Activated T-cell treated with anti-CD3 and anti-CD28 coated beads, Interleukin-2, amount 50 U/mL, for 4 hours (primary cell): ENCODE data around the gene TPR. TPM values are rescaled to one million over a fixed set of nuclear protein-coding genes. Genes with fewer than 3 reads are reported as not detected.
"Not testable (repeated sequence)": the region's sequence is repeated elsewhere in the genome, so short reads cannot be mapped to it uniquely, and the experiment has no call there.

Experiments used
- ATAC-seq, 2 donors: fragments of 200-7000 bp; cut with Tn5 transposase; one replicate each; pipeline ENCODE4 v1.10.0; 2021
- DNase-seq: peaks from one replicate; pipeline ENCODE4 v3.0.0-alpha.2; 2020
- H3K27me3 Mint-ChIP-seq: one replicate; pipeline ENCODE4 v1.8.0; 2021; ENCODE audit warnings: low read depth, mixed read lengths
- H3K36me3 Mint-ChIP-seq: one replicate; pipeline ENCODE4 v1.8.0; 2022; ENCODE audit warnings: mixed read lengths; ENCODE audit not compliant: insufficient read depth
- H3K4me1 Mint-ChIP-seq: one replicate; pipeline ENCODE4 v1.8.0; 2021; ENCODE audit warnings: low read depth, mixed read lengths
- H3K4me3 Mint-ChIP-seq: one replicate; pipeline ENCODE4 v1.8.0; 2021; ENCODE audit warnings: mild to moderate bottlenecking, moderate library complexity, mixed read lengths
- H3K9me3 Mint-ChIP-seq: one replicate; pipeline ENCODE4 v1.8.0; 2021; ENCODE audit warnings: mixed read lengths
- total RNA-seq, 3 donors: library from RNA; stranded (reverse); gene quantifications; one replicate each; pipeline ENCODE4 v1.2.1, GENCODE V29; 2021

TPR gene
- 100 to 1,000 TPM; 108 to 120 (median 118) TPM for total RNA-seq

- H3K9me3 Mint-ChIP-seq = no peaks in the 10 kb centered on the region
- H3K4me3 Mint-ChIP-seq = peak within 1 kb of the TSS; percentile 100
- H3K27me3 Mint-ChIP-seq = no peaks in the 10 kb centered on the region
- H3K36me3 Mint-ChIP-seq = peaks cover 17% of the 10 kb centered on the region
- peaks cover 37% of the 10 kb centered on the region for H3K4me1 Mint-ChIP-seq
- ATAC-seq (peak; percentile 87 to 89), DNase-seq (peak; percentile 93)
Observed at GRCh38 chr1:186375152-186375928, at the start of gene TPR, which contains the start of gene ODR4. TPR (minus strand) TSS chr1:186375253; CDS start chr1:186375028, 225 bp downstream. ODR4 (plus strand) TSS chr1:186375838; CDS start chr1:186379786, 3,948 bp downstream.

- Mint-ChIP-seq H3K9me3 (no peaks in the 10 kb centered on the region), H3K36me3 (peaks cover 15% of the 10 kb centered on the region), H3K4me1 (peaks cover 8% of the 10 kb centered on the region), H3K4me3 (no peak overlapping the region), H3K27me3 (no peaks in the 10 kb centered on the region)
- ATAC-seq (no peak), DNase-seq (no peak)
Observed at GRCh38 chr1:186424539-186424938, 49.5 kb upstream of the TPR start.

GRCh38 chr1:186421446-186421845, 46.4 kb upstream of the TPR start:
- H3K36me3 Mint-ChIP-seq = peaks cover 23% of the 10 kb centered on the region
- H3K4me1 Mint-ChIP-seq = peaks cover 8% of the 10 kb centered on the region
- no peak for DNase-seq
- H3K4me3 Mint-ChIP-seq = no peak overlapping the region
- ATAC-seq = no peak
- H3K9me3 Mint-ChIP-seq = no peaks in the 10 kb centered on the region
- H3K27me3 Mint-ChIP-seq = no peaks in the 10 kb centered on the region

GRCh38 chr1:186420923-186421322, 45.9 kb upstream of the TPR start:
- DNase-seq (no peak), ATAC-seq (no peak)
- H3K27me3 Mint-ChIP-seq = no peaks in the 10 kb centered on the region
- peaks cover 8% of the 10 kb centered on the region for H3K4me1 Mint-ChIP-seq
- peaks cover 23% of the 10 kb centered on the region for H3K36me3 Mint-ChIP-seq
- no peak overlapping the region for H3K4me3 Mint-ChIP-seq
- no peaks in the 10 kb centered on the region for H3K9me3 Mint-ChIP-seq

GRCh38 chr1:186420311-186420710, 45.3 kb upstream of the TPR start:
- peaks cover 23% of the 10 kb centered on the region for H3K36me3 Mint-ChIP-seq
- H3K27me3 Mint-ChIP-seq = no peaks in the 10 kb centered on the region
- DNase-seq = no peak
- no peak overlapping the region for H3K4me3 Mint-ChIP-seq
- H3K4me1 Mint-ChIP-seq = peaks cover 8% of the 10 kb centered on the region
- H3K9me3 Mint-ChIP-seq = no peaks in the 10 kb centered on the region
- no peak for ATAC-seq

- H3K9me3 Mint-ChIP-seq = no peaks in the 10 kb centered on the region
- H3K4me3 Mint-ChIP-seq = no peak overlapping the region
- peaks cover 21% of the 10 kb centered on the region for H3K36me3 Mint-ChIP-seq
- DNase-seq (no peak), ATAC-seq (no peak)
- no peaks in the 10 kb centered on the region for H3K27me3 Mint-ChIP-seq
- H3K4me1 Mint-ChIP-seq = peaks cover 8% of the 10 kb centered on the region
Observed at GRCh38 chr1:186418503-186418902, 43.5 kb upstream of the TPR start.

- ATAC-seq (no peak), DNase-seq (no peak)
- H3K9me3 Mint-ChIP-seq = no peaks in the 10 kb centered on the region
- no peak overlapping the region for H3K4me3 Mint-ChIP-seq
- H3K4me1 Mint-ChIP-seq = no peaks in the 10 kb centered on the region
- peaks cover 6% of the 10 kb centered on the region for H3K36me3 Mint-ChIP-seq
- no peaks in the 10 kb centered on the region for H3K27me3 Mint-ChIP-seq
Observed at GRCh38 chr1:186413319-186413718, 38.3 kb upstream of the TPR start.

GRCh38 chr1:186409091-186409490, 34.0 kb upstream of the TPR start:
- DNase-seq (no peak), ATAC-seq (no peak)
- Mint-ChIP-seq H3K4me3 (no peak overlapping the region), H3K27me3 (no peaks in the 10 kb centered on the region), H3K4me1 (no peaks in the 10 kb centered on the region), H3K9me3 (no peaks in the 10 kb centered on the region), H3K36me3 (peaks cover 16% of the 10 kb centered on the region)

- no peak for DNase-seq
- H3K9me3 Mint-ChIP-seq = no peaks in the 10 kb centered on the region
Observed at GRCh38 chr1:186404454-186405051, 29.5 kb upstream of the TPR start.

GRCh38 chr1:186403632-186404031, 28.6 kb upstream of the TPR start:
- no peaks in the 10 kb centered on the region for H3K9me3 Mint-ChIP-seq
- DNase-seq = no peak
- ATAC-seq = no peak
- peaks cover 26% of the 10 kb centered on the region for H3K36me3 Mint-ChIP-seq
- H3K27me3 Mint-ChIP-seq = no peaks in the 10 kb centered on the region
- H3K4me1 Mint-ChIP-seq = no peaks in the 10 kb centered on the region
- H3K4me3 Mint-ChIP-seq = no peak overlapping the region

More at GRCh38 chr1:186404454-186405051, 29.5 kb upstream of the TPR start:
- H3K36me3 Mint-ChIP-seq = peaks cover 26% of the 10 kb centered on the region
- no peaks in the 10 kb centered on the region for H3K4me1 Mint-ChIP-seq
- H3K4me3 Mint-ChIP-seq = no peak overlapping the region
- ATAC-seq = peak in 1 of 2 donors; percentile 18
- H3K27me3 Mint-ChIP-seq = no peaks in the 10 kb centered on the region

GRCh38 chr1:186401446-186401845, 26.4 kb upstream of the TPR start:
- not testable (repeated sequence) for DNase-seq, H3K27me3 Mint-ChIP-seq, H3K4me1 Mint-ChIP-seq, H3K4me3 Mint-ChIP-seq, H3K9me3 Mint-ChIP-seq, ATAC-seq
- peaks cover 19% of the 10 kb centered on the region for H3K36me3 Mint-ChIP-seq

GRCh38 chr1:186392711-186393110, 17.7 kb upstream of the TPR start:
- H3K4me3 Mint-ChIP-seq, DNase-seq, ATAC-seq, H3K9me3 Mint-ChIP-seq, H3K27me3 Mint-ChIP-seq, H3K4me1 Mint-ChIP-seq: not testable (repeated sequence)
- peaks cover 32% of the 10 kb centered on the region for H3K36me3 Mint-ChIP-seq

- ATAC-seq = no peak
Observed at GRCh38 chr1:186391841-186392240, 16.8 kb upstream of the TPR start.

GRCh38 chr1:186390925-186391324, 15.9 kb upstream of the TPR start:
- ATAC-seq = no peak
- no peak overlapping the region for H3K4me3 Mint-ChIP-seq
- no peak for DNase-seq
- H3K9me3 Mint-ChIP-seq = no peaks in the 10 kb centered on the region
- no peaks in the 10 kb centered on the region for H3K27me3 Mint-ChIP-seq
- H3K4me1 Mint-ChIP-seq = no peaks in the 10 kb centered on the region
- peaks cover 30% of the 10 kb centered on the region for H3K36me3 Mint-ChIP-seq

More at GRCh38 chr1:186391841-186392240, 16.8 kb upstream of the TPR start:
- H3K4me1 Mint-ChIP-seq = no peaks in the 10 kb centered on the region
- no peaks in the 10 kb centered on the region for H3K9me3 Mint-ChIP-seq
- H3K4me3 Mint-ChIP-seq = no peak overlapping the region
- peaks cover 30% of the 10 kb centered on the region for H3K36me3 Mint-ChIP-seq
- H3K27me3 Mint-ChIP-seq = no peaks in the 10 kb centered on the region
- no peak for DNase-seq
